Neural progenitor cell (in vitro differentiated cells): ENCODE results near the gene OR4D11.

ENCODE experiments used
- CTCF ChIP-seq: fragments of 200-600 bp; sonication (generic); IDR thresholded peaks from 2 replicates; pipeline ENCODE4 v1.5.1; 2017; ENCODE audit warnings: antibody characterized with exemption, mild to moderate bottlenecking
- EZH2 ChIP-seq: fragments of 200-600 bp; sonication (generic); IDR thresholded peaks from 2 replicates; pipeline ENCODE4 v1.6.1; 2017; ENCODE audit warnings: antibody characterized with exemption, mild to moderate bottlenecking, moderate library complexity

DNA sequence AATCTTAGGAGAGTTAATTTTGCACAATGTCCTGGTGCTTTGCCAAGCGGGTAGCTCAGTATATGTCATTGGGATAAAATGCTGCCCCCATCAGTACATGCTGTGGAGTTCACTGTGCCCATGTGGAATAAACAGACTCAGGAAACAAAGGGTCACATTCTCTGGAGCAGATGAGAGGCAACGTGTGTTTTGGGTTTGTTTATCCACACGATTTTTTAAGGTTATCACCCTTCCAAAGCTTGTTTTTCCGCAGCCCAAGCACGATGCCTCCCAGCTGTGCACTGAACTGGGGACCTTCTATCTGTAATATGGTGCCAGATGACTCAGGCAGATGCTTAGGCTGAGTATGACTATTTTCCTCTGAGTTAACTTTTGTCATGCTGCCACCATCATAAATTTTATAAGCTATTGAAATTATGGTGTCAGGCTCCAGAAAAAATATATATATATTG, 40.2 kb upstream of the OR4D11 start:
- TF ChIP-seq CTCF (no peak), EZH2 (no peak)
